Stimulated activated CD4-positive, alpha-beta T cell treated with anti-CD3 and anti-CD28 coated beads, Interleukin-15, amount 100 ng/mL, for 48 hours (primary cell): ENCODE data around the gene PABPN1.
"Not testable (repeated sequence)": the region's sequence is repeated elsewhere in the genome, so short reads cannot be mapped to it uniquely, and the experiment has no call there.

Experiments
- DNase-seq, 2 donors: peaks; one replicate each; pipeline ENCODE4 v3.0.0-alpha.2; 2020; ENCODE audit warnings: low read depth in 2 of 2

Gene PABPN1

DNA sequence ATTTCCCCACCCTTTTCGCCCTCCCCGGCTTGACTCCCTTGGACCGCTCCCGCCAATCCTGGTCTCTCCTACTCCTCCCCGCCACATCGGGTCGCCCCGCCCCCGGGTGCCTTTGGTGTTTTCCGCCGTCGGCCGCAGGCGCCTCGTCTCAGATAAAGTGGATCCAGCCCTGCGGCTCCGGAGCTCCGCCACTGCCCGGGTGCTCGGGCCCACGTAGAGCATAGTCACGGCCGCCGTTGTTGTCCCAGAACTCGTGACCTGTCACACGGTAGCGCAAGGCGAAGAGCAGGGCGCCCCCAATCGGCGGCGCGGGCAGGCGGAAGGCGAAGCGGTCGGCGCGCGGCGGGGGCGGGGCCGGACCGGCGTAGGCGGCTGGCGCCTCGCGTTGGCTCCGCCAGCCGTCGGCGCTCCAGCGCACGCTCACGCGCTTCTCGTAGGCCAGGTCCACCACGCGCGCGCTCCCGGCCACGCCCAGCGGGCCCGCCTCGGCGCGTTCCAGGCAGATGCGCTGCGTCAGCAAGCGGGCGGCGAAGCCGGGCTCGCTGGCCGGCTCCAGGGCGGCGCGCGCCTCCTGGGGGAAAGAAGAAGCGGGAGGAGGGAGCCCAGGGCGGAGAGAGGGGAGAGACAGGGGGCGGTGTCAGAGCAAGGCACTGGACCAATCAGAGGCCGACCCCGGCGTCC, 19.8 kb upstream of the PABPN1 start:
- peak; percentile 93 to 96 for DNase-seq

DNA sequence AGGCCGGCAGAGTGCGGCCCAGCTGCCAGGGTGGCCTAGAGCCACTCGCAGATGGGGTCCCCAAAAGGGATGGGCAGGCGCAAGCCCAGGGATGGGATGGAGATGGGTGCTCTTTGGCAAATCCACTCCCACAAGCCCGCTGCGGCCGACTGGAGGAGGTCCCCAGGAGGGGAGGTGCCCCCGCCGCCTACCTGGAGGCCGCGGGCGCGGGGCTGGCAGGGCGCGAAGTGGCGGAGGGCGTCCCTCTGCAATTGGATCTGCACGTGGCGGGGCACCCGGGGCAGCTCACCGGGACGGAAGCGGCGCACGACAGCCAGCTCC, 19.3 kb upstream of the PABPN1 start:
- no peak for DNase-seq

DNA sequence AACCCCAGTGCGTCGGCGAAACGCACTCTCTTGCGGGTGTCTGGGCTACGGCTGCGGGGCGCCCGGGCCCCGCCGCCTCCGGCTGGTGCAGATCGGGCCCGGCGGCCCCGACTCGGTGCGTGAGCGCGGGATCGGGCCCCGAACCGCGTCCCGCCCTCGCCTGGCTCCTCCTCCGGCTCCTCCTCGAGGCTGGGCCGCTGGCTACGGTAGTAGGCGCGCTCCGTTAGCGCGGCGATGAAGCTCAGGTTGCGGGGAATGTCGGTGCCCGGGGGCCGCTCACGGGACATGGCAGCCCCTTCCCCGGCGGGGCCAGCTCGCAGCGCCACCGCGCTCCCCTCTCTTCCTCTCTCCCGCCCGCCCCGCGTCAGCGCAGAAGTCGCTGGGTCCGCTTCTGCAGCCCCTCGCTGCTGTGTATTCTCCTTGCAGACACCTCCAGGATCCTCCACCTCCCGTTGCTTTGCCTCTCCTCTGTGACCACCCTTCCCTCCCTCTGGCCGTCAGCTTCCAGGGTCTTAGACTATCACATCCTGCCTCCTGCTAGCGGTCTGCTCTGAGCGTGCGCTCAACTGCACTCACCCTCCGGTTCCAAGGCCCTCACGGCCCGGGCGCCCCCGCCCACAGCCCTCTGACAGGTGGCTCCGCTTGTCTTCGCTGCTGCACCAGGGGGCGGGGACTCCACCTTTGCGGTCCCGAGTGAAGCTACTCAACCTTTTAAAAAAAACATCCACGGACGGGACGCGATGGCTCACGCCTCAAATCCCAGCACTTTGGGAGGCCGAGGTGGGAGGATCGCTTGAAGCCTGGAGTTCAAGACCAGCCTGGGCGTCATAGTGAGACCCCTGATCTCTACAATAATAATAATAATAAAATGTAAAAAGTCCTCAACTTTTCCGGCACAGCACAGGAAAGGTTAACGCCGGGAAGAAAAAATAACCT, 18.7 kb upstream of the PABPN1 start, which contains the start of gene PPP1R3E:
PPP1R3E (minus strand) TSS at position 570 of the 936 bp plus-strand sequence; CDS start at position 287, 283 bp downstream.
- peak; percentile 84 to 92 for DNase-seq

DNA sequence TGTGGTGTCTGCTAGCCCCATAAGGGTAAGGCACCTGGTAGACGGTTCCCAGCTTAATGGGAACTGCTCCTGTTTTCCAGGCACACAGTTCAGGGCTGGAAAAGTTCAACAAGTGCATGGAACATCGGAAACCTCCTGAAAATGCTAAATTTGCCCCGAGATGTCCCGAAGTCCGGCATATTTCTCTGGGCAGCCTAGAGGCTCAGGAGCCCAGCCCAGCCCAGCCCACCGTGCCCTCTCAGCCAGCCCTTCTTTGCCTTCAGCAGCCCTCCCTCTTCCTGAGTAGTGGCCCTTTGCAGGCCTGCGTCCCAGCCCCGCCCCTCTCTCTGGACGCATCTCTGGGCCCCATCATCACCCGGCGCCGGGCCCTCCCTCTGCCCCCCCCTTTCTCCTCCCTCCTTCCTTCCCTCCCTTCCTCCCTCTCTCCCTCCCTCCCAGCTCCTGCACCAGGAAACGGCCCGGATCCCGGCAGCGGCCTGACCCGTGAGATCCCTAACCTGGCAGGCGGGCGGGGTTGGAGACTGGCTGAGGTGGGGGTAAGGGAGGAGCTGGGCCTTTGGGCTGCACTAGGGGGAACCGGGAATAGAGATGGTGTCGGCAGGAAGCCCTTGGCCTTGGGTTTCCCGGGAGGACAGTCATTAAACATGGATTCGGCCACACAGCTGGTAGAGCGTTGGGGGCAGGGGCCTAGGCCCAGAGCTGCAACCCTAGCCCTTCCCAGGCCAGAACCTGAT, 14.7 kb upstream of the PABPN1 start, which contains the start of gene BCL2L2:
BCL2L2 (plus strand) TSS at position 422 of the 734 bp plus-strand sequence. CDS start 935 bp downstream, outside the sequence.
- DNase-seq = no peak

DNA sequence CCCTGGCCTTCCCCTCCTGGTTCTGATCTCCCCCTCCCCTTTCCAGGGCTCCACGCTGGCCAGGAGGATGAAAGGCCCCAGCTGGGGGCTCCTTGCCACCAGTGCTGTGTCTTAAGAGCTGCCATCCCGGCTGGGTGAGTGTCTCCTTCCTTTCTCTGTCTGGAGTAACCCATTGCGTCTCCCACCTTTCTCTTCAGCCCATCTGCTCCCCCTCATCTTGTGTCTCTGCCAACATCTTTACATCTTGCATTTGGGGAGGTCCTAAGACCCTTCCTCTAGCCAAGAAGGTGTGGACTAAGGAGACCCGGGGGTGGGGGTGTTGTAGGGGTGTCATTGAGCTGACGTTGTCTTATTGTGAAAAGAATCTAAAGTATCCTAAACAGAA, 14.1 kb upstream of the PABPN1 start:
- DNase-seq = no peak

DNA sequence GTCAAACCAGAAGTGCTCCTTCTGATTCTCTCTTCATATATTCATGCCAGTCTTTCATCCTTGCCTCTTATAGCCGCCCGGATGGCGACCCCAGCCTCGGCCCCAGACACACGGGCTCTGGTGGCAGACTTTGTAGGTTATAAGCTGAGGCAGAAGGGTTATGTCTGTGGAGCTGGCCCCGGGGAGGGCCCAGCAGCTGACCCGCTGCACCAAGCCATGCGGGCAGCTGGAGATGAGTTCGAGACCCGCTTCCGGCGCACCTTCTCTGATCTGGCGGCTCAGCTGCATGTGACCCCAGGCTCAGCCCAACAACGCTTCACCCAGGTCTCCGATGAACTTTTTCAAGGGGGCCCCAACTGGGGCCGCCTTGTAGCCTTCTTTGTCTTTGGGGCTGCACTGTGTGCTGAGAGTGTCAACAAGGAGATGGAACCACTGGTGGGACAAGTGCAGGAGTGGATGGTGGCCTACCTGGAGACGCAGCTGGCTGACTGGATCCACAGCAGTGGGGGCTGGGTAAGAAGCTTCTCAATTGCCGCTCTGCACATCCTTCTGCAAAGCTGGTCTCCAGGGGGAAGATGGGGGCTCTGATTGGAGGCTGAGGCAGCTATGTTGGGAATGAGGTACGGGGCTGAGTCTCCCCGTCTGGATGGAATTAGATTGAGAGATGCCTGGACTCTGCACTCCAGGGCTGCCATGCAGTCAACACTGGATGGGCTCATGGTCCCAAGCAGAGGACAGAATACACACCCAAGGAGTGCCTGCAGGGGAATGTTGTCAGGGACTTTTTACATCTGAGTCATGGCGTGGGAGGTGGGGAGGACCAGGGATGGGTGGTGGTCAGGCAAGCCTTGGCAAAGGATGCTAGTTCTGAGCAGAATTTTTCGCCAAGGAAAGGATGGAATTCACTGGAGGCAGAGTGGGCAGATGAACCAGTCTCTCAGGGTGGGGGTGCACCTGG, 13.3 kb upstream of the PABPN1 start:
- DNase-seq = no peak

DNA sequence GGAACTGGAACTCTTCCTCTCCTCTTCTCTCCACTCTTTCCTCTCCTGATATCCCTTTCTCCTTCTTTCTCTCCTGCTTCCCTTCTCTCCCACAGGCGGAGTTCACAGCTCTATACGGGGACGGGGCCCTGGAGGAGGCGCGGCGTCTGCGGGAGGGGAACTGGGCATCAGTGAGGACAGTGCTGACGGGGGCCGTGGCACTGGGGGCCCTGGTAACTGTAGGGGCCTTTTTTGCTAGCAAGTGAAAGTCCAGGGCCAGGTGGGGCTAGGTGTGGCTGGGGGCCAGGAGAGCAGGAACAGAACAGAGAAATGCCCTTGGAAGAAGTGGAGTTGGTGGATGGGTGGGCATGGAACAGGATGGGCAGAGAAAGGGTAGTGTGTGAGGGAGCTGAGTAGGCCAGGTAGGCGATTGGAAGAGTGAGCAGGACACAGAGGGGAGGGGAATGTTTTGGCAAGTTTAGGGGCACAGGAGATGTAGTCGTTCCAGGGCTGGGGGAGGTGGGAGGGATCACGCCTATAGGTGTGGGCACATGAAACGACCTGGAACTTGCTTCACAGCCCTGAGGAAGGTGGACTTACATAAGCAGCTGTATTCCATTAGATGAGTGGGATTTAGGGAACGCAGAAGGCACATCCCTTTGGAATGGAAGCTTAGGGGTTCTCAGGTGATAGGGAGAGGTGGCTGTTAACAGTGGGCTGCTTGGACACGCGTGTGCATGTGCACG, 12.4 kb upstream of the PABPN1 start:
- no peak for DNase-seq

DNA sequence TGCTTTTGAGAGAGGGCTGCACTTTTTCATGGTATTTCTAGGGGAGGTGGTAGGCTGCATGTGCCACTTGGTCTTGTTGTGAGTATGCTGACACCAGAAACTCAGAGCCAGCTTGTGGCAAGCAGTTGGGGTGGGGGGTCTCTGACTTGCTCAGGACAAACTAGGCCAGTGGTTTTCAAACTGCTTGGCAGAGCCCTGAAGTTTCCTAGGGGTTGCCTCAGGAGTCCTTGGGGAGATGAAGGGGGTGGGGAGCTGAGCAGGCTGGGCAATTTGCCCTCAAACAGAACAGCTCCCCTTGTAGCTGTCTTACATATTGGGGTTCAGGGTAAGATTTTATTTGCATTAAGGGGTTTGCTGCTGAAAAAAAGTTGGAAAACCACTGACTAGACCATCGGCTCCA, 10.7 kb upstream of the PABPN1 start:
- no peak for DNase-seq

DNA sequence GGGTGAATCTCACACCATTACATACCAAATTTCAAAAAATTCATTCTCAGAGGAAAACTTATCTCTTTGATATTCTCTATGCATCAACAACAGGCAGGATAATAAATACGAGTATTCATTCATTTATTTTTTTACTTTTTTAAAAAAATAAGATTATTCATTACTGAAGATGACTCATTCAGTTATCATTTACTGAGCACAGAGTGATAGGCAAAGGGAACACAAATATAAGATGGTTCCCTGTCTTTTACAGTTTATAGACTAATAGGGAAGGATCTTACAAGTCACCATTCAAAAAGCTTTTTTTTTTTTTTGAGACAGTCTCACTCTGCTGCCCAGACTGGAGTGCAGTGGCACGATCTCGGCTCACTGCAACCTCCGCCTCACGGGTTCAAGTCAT, 5.0 kb upstream of the PABPN1 start:
- DNase-seq = no peak

DNA sequence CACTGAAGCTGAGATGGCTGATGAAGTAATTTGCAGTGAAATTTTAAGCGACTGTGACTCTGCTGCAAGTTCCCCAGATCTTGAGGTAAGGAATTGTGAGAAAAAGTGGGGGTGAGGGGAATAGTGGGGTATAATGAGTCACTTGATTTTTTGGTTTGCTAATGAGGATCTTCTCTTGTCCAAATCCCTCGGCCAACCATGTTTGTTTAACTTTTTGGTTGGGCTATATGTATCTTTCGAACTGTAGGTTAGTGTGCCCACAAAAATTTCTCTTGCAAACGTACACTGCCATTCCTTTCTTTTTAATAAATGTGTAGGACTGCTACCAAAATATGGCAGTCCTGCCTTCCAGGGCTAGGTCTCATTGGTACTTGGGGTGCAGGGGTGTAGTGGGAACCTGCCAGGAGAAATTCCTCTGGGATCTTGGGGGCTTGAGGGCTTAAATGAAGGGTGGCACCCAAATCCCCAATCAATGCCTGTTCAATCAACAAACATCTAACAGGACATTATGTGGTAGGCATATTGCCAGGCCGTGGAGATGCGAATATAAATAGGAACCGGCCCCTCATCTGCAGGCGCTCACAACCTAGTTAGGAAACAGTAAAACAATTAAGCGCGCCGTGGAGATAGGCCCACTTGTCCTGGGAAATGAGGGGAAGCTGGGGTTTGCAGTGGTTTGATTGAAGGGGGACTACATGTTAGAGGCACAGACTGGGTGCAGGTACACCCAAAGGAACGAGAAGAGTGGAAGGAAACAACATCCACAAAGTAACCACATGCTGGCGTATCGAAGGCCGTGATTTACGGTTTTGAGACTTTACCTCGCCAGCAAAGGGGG, 1.3 kb upstream of the PABPN1 start:
- no peak for DNase-seq

DNA sequence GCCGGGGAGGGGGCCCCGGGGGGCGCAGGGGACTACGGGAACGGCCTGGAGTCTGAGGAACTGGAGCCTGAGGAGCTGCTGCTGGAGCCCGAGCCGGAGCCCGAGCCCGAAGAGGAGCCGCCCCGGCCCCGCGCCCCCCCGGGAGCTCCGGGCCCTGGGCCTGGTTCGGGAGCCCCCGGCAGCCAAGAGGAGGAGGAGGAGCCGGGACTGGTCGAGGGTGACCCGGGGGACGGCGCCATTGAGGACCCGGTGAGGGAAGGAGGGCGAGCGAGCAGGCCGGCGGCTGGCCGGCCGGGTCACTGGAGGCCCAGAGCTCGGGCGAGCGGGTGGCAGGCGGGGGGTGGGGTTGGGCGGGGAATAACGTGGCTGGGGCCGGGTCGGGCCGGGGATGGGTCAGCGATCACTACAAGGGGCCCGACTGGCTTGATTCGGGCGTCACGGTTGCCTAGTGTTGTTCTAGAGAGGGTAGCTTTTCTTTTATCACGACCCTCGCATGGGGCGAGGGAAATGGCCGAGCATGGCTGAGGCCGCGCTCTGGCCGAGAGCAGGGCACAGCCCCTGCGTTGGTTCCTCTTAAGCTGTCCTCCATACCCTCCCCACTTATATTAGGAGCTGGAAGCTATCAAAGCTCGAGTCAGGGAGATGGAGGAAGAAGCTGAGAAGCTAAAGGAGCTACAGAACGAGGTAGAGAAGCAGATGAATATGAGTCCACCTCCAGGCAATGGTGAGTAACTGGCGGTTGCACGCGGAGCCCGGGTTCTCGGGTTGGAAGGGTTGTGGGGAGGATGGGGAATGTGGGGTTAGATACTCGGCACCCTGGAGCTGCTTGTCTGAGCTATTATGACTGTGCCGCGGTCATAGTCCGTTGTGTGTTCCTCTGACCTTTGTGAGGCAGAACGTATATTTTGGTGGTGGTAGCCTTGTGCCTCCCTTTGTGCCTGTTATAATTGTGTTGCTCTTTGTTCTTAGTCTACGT, 603 bp downstream of the PABPN1 start:
- peak; percentile 56 to 66 for DNase-seq

DNA sequence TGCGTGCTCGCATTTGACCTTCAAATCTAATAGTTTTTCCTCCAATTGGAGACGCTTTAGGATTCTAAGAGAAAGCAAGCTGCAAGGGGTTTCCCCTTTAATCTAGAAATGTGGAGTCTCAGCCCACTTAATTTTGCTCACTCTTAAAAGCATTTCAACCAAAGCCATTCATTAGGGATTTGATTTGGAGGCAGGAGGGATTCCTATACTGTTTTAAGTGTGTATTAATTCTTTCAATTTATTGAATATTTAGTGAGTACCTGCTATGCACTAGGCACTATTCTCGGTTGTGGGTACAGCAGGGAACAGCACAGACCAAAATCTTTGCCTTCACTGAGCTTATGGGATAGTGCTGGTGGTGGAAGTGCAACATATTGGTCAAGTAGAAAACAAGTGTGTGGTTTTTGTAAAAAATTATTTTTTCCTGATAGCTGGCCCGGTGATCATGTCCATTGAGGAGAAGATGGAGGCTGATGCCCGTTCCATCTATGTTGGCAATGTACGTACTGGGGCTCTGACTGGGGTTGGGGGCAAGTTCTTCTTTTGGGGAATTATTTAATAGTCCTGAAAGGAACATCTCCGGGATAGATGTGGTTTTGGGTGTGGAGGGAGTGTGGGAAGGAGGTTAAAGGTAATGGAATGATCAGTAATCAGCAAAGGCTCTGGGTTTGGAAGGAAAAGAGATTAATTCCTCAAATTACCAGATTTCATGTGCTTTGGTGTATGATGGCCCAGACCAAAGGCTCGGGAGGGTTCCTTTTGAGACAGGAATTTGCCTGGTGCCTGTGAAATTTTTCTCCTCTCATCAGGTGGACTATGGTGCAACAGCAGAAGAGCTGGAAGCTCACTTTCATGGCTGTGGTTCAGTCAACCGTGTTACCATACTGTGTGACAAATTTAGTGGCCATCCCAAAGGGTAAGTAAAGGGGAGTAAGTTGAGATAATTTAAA, 1.6 kb downstream of the PABPN1 start:
- no peak for DNase-seq

DNA sequence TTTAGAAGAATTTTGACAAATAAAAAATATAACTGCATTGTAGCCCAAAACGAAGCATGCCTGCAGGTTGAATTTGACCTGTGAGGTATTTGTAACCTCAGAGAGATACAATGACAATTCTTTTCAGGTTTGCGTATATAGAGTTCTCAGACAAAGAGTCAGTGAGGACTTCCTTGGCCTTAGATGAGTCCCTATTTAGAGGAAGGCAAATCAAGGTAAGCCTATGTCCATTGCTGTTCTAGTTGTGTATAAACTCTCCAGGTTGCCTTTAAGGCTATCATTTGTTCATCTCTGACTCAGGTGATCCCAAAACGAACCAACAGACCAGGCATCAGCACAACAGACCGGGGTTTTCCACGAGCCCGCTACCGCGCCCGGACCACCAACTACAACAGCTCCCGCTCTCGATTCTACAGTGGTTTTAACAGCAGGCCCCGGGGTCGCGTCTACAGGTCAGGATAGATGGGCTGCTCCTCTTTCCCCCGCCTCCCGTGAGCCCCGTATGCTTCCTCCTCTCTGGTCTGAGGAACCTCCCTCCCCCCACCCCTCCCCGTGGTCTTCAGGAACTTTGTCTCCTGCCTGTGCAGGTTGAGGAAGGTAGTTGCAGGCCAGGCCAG, 2.7 kb downstream of the PABPN1 start:
- DNase-seq = no peak

DNA sequence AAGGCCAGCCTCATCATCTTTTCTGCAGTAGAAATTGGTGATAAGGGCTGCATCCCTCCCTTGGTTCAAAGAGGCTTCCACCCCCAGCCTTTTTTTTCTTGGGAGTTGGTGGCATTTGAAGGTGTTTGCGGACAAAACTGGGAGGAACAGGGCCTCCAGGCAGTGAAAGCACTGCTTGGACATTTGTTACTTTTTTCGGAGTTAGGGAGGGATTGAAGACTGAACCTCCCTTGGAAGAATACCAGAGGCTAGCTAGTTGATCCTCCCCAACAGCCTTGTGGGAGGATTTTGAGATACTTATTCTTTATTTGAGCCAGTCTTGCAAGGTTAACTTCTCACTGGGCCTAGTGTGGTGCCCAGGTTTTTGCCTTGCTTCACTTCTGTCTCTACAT, 3.2 kb downstream of the PABPN1 start:
- no peak for DNase-seq

DNA sequence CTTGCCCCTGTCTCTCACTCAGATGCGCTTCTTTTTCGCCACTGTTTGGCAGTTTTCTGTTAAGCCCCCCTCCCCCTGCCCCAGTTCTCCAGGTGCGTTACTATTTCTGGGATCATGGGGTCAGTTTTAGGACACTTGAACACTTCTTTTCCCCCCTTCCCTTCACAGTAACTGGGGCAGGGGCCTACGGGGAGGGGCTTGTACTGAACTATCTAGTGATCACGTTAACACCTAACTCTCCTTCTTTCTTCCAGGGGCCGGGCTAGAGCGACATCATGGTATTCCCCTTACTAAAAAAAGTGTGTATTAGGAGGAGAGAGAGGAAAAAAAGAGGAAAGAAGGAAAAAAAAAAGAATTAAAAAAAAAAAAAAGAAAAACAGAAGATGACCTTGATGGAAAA, 3.7 kb downstream of the PABPN1 start:
- DNase-seq = no peak

DNA sequence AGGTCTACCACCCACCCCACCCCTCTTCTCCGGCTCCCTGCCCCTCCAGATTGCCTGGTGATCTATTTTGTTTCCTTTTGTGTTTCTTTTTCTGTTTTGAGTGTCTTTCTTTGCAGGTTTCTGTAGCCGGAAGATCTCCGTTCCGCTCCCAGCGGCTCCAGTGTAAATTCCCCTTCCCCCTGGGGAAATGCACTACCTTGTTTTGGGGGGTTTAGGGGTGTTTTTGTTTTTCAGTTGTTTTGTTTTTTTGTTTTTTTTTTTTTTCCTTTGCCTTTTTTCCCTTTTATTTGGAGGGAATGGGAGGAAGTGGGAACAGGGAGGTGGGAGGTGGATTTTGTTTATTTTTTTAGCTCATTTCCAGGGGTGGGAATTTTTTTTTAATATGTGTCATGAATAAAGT, 4.5 kb downstream of the PABPN1 start:
- DNase-seq = not testable (repeated sequence)
